Stimulated activated CD8-positive, alpha-beta memory T cell treated with anti-CD3 and anti-CD28 coated beads, Interleukin-12 subunit alpha, Interleukin-12 subunit beta, amount 100 ng/mL, for 24 hours (primary cell): ENCODE results near the gene PLS1.

Experiments
- DNase-seq: peaks from one replicate; pipeline ENCODE4 v3.0.0-alpha.2; 2020; ENCODE audit errors: extremely low read depth

The PLS1 gene

DNA sequence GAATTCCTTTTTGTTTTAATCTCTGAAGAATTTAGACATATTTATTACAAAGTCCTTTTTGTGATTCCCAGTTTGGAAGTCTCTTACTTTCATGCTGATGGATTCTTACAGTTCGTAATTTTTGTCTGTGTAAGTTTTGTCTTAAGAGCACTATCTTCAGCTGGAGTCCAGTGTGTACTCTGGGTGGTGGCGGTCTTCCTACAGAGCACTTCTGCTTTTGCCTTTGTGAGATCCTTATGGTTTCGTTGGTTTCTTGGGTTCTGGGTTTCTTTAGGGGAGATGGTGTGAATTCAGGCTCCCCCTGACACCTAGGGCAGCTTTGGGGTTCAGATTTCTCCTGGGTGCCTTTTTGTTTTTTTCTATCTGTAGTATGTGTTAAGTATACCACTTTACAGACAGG is 45.3 kb downstream of the PLS1 start:
- DNase-seq, result no peak

DNA sequence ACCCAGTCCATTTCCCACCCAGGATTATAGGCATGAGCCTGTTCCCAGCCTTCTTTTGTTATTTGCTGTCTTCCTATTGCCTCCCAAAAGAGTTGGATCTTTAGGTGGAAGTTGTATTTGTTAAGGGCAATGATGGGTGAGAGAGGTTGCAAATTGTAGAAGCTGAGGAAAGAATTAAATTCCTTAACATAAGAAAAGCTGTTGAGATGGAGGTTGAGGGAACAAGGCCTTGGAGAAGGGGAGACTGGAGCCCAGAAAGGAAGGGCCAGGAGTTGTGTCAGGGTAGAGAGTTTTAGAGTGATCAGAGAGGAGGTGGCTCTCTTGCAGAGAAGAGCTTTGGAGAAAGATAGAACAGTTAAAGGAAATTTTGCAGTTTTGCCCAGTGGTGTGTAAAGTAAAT is 46.8 kb downstream of the PLS1 start:
- DNase-seq, result no peak

DNA sequence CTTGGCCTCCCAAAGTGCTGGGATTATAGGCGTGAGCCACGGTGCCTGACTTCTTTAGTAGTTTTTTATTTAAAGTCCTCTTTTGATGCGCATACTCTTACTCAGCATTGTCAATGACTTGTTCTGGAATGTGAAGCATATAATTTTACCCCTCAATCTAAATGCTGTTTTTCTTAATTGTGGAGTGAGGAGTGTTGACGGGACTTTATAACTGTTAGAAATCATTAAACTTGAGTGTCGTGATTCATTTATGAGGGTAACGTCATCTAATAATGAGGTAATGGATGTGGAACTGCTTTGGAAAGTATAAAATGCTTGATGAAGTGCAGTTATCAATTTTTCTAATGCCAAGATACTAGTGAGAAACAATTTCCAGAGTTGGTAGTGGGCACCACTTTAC is 48.3 kb downstream of the PLS1 start:
- no peak for DNase-seq

DNA sequence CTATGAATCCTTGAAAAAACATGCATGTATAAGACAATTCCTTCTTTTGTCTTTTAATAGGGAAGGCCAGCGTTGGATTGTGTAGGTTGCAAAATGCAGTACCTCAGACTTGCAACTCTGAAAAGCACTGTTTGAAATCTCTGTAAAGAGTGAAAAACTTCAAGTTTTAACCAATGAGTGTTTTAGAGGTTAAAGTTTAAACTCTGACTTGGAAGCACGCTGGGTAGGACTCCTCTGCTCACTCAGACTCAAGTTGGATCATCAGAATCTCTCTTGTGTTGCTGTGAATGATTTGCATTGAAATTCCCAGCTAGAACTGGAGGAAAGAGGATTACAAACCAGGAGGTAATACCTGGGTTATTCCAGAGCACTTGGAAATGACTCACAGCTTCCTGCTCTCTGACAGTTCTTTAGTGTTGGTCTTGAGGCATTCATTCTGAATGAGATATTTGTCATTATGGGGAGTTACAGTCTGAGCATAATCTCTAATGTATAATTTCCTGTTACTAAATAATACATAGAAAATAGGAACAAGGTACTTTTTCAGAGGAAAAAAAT is 49.1 kb downstream of the PLS1 start:
- no peak for DNase-seq

DNA sequence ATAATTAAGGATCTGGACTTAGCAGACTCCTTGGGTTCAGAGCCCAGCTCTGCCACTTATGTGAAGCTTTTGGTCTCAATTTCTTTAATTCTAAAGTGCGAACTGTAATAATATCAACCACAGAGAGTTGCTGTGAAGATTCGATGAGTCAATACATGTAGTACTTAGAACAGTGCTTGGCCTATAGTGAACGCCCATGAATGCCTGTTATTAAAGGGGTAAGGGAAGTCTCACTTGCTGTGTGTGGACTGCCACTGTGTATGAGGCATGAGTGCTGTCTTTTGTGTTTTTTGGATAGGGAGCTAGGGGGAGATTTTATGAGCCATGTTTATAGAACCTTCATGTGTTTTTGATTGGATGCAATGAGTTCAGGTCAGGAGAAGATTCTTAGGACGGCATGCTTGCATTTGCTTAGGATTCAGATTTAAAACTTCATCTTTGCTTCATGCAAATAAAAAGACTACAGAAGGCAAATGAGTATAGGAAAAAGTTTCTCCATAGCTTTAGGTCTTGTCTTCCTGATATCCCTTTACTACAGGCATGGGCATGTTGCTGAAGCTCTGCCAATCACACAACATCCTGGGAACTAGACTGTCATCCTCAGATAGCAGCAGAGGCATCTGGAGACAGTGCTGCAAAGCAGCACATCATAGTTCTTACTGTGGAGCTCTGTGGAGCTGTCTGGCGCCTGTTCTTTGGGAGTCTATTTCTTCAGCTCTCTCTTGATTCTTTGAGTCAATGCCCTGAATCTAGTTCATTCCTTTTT is 50.0 kb downstream of the PLS1 start:
- no peak for DNase-seq

DNA sequence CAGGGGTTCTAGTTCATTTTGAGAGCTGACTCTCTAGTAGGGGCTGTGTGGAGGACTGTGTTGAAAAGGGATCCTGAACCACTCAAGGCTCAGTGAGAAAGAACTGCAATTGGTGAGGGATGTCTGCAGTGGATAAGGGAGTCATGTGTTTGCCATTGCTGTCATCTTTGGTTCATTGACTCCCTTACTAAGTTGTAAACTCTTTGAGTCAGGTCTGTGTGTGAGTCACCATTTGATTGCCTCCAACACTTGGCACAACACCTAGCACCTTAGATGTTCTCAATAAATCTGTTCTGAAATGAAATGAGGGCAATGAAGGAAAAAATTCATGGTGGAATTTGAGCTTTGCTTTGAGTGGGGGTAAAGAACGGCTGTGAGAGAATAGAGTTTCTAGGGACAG is 51.7 kb downstream of the PLS1 start:
- DNase-seq, result no peak

DNA sequence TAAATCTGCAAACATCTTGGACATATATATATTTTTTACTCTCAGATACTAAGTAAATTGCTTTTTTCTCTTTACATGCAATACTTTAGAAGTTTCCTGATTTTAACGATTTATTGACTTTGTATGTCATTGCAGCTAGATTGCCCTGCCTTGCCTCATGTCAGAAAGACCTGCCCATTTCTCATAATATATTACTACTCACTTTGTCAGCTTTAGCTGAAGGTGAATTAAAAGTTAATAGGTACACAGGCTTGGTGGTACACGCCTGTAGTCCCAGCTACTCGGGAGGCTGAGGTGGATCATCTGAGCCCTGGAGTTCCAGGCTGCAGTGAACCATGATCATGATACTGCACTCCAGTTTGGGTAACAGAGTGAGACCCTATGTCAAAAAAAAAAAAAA is 52.8 kb downstream of the PLS1 start:
- DNase-seq, result no peak

DNA sequence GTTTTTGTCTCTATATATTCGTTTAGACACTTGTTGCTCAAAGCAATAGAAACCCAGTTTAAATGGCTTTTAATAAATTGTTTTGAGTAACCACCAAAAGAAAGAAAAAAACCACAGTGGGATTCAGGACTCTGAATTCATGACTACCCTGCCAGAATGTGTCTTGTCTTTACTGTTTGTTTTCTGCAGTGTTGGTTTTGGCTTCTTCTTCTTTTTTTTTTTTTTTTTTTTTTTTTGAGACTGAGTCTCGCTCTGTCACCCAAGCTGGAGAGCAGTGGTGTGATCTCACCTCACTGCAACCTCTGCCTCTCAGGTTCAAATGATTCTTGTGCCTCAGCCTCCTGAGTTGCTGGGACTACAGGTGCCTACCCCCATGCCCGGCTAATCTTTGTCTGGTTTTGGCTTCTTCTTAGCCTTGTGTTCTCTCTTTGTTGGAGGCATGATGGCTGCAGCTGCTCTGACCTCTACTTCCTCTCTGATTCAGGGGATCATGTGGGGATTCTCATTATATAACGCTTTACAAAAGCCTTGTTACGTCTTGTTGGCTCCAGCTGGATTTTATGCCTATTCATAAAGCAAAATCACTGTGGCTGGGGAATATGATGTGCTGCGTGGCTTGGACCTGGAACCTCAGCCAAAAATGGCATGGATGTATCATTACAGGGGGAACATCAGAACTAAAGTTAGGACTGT is 54.0 kb downstream of the PLS1 start:
- no peak for DNase-seq

DNA sequence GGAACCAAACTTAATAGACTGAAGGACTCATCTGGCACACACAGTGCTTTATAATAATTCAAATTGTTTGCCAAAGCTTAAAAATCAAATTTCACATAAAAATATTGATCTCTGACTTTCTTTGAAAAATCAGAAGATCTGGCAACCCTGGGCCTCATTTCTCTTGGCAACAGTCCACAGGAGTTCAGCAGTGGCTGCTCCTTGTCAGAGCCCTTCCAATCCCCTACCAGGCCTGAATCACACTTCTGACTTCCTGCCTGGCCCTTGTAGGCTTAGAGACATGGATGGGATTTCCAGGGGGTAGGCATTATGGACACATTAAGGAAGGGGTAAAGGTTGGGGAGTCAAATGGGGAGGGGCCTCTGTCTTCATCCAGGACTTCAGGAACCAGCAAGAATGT is 55.5 kb downstream of the PLS1 start:
- DNase-seq, result no peak

DNA sequence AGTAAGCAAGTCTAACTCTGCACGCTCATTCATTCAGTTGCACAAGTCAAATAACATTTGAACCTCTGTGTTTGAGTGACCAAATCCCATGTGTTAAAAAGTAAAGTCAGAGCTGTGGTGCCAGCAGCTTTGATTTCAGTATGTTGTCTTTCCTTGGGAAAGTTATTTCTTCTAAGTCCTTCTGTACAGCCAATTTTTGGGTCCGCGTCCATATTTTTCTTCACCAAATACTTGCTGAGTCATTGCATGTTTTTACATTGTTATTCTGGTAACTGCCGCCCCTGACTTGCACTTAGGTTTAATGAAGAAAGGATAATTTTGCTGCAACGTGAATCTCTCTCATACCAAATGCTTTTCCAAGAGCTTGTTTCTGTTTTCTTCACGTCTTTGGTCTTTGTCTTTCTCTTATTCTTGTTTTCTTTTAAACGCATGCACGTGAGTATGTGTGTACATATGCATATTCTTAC is 56.7 kb downstream of the PLS1 start:
- no peak for DNase-seq

DNA sequence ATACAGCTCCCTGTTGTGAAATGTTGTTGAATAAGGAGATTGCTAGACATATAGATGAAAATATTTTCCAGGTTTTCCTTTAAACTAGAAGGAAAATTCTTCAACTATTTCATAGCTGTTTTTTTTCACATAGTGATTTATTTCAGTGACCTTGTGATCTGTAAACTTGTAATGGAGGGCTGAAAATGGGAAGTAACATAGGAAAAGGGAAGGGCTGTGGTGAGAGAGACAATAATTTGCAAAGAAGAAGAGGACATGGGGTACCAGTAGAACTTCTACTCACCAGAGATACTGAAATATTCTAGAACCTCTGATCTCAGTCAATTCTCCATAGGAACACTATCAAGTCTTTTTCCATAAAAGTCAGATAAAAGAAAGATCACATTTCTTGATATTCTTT is 60.4 kb downstream of the PLS1 start:
- no peak for DNase-seq

DNA sequence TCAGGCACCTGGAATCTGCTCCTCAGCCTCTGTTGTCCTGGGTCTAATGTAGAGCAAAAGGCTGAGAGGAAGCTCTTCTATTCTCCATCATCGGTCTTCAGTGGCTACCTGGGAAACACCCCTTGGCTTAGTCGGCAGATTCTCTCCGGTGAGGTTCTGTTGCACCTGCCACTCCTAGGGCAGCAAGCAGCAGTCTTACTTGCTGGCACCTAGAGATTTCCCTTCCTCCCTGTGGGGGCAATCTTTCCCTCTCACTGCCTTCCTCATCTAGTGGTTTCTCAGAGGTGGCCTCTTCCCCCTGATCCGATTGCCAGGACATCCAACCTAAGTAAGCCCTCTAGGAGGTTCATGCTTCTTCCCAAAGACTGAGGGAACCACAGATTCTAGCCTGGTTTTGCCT is 60.8 kb downstream of the PLS1 start:
- DNase-seq, result no peak

DNA sequence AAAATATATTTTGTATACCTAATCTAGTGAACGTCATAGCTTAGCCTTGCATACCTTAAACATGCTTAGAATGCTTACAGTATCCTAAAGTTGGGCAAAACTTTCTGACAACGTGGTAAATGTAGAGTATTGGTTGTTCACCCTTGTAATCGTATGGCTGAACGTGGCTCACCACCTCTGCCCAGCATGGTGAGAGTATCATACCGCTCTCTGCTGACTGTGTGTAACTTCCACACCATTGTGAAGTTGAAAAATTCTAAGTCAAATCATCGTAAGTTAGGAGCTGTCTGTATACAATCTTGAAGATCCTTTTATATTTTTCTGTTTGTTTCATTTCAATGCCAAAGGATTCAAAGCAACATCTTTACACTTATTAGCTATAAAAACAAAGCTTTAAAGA is 64.2 kb downstream of the PLS1 start:
- DNase-seq, result no peak

DNA sequence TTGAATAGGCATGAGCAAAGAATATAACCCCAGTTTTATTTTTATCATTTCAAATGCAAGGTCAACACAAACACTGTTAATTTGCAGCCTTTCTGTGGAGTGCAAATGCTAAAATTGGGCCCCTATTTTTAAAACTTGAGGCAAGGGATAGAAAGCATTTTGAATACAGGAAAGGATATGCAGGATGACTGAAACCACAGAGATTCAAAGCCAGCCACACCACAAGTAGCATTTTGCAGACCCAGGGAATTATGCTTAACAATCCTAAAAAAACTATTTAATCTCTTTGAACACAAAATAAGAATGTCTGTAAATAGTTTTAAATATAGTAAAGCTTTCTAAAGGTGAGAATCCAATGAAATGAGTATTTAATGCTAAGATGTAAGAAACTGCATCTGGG is 64.7 kb downstream of the PLS1 start:
- DNase-seq, result no peak

DNA sequence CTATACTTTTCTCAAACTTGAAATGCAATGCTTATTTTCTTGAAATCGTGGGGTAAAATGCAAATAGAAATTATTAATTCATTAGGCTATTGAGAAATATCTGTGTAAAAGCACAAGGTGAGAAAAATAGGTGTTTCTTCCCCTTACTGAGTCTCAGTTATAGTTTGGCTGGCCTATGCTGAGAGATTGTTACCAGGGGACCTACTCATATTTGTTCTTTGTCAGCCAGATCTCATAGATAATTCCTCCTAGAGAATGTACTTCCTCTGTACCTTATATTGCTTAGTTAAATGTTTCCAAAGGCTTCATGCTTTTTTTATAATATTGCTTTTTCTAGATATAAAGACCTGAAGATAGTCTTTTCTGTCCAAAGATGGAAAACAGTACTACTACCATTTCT is 67.7 kb downstream of the PLS1 start:
- no peak for DNase-seq

DNA sequence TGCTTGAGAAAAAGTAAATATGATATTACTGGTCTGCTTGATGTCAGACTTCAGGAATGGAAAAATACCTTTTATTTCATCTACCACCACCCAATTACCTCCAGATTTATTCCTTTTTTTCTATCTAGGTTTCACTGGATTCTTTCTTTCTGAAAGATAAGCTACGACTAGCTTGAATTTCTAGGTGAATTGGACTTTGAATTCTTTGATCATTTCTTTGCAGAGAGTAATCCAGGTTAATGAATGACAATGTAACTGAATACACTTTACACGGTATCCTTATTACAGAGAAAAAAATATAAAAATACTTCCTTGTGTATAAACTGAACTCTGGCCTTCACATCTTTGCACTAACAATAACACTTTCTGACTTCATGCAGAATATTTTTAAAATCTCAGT is 68.1 kb downstream of the PLS1 start:
- no peak for DNase-seq

DNA sequence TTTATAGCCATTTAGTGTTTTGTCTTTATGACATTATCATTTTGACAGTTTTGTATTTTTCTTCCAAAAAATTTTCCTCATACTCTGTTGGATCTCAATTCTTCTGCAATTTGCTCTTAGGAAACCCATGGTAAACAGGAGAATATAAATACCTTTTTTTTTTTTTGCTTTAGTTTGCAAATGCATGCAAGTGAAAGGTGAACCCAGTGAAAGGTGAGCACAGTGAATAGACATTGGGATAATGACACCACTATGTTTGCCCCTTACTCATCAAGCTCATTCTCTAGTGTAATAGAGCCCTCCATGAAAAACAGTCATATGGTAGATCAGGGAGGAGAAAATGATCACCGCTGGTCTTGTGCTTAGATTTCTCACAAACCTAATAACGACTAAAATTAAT is 68.6 kb downstream of the PLS1 start:
- DNase-seq, result no peak

DNA sequence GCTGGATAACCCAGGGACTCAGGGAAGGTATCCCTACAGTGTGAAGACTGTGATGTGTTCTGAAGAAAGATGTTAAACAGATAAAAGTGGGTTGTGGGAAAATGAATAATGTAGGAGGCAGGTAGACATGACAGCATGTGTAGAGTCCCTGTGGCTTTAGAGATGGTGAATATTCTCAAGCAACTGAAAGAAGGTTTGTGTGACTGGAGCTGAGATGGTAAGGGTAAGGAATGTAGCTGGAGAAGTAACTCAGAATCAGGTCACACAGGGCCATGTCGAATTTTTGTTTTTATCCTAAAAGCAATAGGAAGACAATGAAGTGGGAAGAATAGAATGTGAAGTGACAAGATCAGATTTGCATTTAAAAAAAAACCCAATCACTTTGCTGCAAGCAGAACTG is 73.9 kb downstream of the PLS1 start:
- no peak for DNase-seq

DNA sequence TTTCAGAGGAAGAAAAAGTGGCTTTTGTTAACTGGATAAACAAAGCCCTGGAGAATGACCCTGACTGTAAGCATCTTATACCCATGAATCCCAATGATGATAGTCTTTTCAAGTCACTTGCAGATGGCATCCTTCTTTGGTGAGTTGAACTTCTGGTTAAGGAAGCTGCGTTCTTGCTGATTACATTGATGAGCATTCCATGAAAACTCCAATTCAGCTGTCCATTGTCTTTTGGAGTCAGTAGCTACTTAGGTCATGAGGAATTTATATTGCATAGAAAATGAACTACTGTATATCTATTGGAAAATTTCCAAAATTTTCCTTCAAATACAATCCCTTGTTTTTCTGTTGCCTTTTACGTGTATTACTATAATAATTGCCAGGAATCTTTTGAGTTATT is 80.0 kb downstream of the PLS1 start:
- no peak for DNase-seq

DNA sequence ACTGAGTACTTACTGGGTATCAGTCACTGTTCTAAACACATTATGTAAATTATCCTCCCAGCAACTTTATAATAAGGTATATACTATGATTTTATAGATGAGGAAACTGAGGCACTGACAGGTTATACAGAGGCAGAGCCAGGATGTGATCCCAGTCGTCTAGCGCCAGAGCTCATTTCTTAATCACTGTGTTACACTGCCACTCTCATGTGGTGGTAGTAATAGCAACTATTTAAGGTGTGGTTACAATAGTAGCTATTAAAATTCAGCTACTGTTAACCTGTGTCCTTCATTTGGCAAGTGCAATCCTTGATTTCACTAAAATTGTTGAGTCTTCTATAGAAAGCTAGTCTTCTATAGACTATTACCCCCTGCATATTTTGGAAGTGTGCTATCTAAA is 84.5 kb downstream of the PLS1 start:
- DNase-seq, result no peak

DNA sequence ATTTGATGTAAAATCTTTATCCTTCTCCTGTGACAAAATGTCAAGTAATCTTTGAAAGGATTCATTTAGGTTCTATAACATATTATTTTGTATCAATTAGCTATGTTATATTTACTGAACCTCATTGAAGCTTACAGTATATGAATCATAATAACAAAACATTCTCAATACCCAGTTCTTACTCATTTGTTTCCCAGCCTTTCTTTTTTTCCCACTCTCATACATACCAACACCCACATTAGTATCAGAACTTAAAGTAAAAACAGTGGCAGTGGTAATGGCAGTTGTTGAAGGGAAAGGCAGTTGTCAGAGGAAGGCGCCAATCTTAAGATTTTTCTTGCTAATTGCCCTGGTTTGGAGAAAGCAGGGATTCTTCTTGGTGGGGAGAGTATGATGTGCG is 94.4 kb downstream of the PLS1 start:
- no peak for DNase-seq

DNA sequence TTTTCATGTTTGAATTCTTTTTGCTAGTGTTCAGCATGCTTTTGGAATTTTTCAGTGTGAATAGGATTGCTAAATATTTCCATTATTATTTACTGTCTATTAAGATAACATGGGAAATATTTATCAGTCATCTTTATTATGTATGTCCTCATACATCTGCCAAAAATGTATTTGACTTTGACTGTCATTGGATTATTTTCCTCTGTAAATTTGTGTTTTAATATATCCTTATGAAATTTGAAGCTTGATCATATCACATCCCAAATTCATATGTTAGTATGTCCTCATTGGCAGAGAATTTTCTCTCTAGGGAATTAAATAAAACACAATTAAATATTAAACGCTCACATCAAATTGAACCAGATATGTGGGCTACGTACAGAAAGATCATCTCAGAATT is 95.3 kb downstream of the PLS1 start:
- DNase-seq, result no peak

DNA sequence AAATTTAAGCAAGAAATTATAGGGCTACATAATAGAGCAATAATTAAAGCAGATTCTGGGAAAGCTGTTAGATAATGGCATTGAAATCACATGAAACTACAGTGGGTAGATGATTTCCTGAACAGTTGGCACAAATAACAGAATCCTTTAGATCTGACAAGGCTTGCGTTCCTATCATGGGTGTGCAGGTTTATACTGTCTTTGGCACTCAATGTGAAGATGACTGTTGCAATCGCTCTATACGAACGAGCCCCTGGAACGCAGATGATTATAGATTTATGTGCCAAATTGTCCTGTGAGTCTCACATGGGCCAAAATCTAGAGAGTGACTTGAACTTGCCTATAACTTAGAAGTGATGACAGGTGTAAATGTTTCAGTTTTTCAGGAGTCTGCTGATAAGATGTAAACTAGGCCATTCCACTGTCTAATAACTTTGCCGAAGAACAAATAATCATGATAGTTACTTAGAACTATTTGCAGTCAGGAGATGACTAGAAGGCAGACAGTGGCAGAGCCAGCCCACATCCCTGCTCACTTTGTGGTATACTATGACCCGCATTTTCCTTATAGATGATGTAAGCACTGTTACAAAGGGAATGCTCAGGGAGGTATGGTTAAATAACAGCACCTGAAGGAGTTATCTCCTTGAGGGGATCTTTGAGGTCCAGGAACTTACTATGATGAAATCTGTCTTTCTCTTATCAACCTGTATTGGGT is 97.1 kb downstream of the PLS1 start:
- DNase-seq, result no peak
